Subcutaneous adipose tissue (tissue), 4 donors: ENCODE data around the gene SEMA3G. TPM values are rescaled to one million over a fixed set of nuclear protein-coding genes. Genes with fewer than 3 reads are reported as not detected.

Experiments used
- CTCF ChIP-seq: fragments of 450-650 bp; IDR thresholded peaks from one replicate; pipeline ENCODE4 v1.5.1; 2016; ENCODE audit warnings: low read depth, mild to moderate bottlenecking, control low read depth, antibody characterized with exemption, moderate library complexity
- total RNA-seq, 4 donors: library from RNA; depleted of rRNA; stranded (reverse); fragments of >200 nt; gene quantifications; one replicate each; pipeline ENCODE4 v1.1.0, GENCODE V29; 2016

SEMA3G gene
- total RNA-seq, 4 donors from 2014 or later, result 97.3 to 373 (median 164) TPM

- no peak for TF ChIP-seq CTCF
Measured at GRCh38 chr3:52463416-52463815, 18.5 kb upstream of the SEMA3G start.

GRCh38 chr3:52461874-52462273, 17.0 kb upstream of the SEMA3G start:
- no peak for TF ChIP-seq CTCF

- no peak for TF ChIP-seq CTCF
Measured at GRCh38 chr3:52458770-52459545, 14.1 kb upstream of the SEMA3G start.

- TF ChIP-seq CTCF, result no peak
Measured at GRCh38 chr3:52458031-52458760, 13.3 kb upstream of the SEMA3G start.

GRCh38 chr3:52456800-52457183, 11.9 kb upstream of the SEMA3G start:
- TF ChIP-seq CTCF, result no peak

- TF ChIP-seq CTCF, result no peak
Measured at GRCh38 chr3:52456169-52456799, 11.4 kb upstream of the SEMA3G start.
